Subcutaneous adipose tissue (tissue), 4 donors: Measurements from ENCODE around the gene GNG2. TPM values are rescaled to one million over a fixed set of nuclear protein-coding genes. Genes with fewer than 3 reads are reported as not detected.

Source experiments
- CTCF ChIP-seq: fragments of 450-650 bp; IDR thresholded peaks from one replicate; pipeline ENCODE4 v1.5.1; 2016; ENCODE audit warnings: low read depth, mild to moderate bottlenecking, control low read depth, antibody characterized with exemption, moderate library complexity
- total RNA-seq, 4 donors: library from RNA; depleted of rRNA; stranded (reverse); fragments of >200 nt; gene quantifications; one replicate each; pipeline ENCODE4 v1.1.0, GENCODE V29; 2016

The GNG2 gene
- total RNA-seq, 4 donors from 2014 or later = 54.8 to 130 (median 102) TPM

GRCh38 chr14:52012635-52013034 lies 152.2 kb downstream of the GNG2 start:
- TF ChIP-seq CTCF = no peak

GRCh38 chr14:52013984-52014600 lies 153.7 kb downstream of the GNG2 start:
- no peak for TF ChIP-seq CTCF

- no peak for TF ChIP-seq CTCF
Observed at GRCh38 chr14:52014601-52015267, 154.3 kb downstream of the GNG2 start.

GRCh38 chr14:52015411-52016030 lies 155.1 kb downstream of the GNG2 start:
- TF ChIP-seq CTCF = no peak

GRCh38 chr14:52018252-52018651 lies 157.8 kb downstream of the GNG2 start:
- TF ChIP-seq CTCF = no peak

- no peak for TF ChIP-seq CTCF
Observed at GRCh38 chr14:52018970-52019369, 158.6 kb downstream of the GNG2 start.

Other genes with a start within 250 kb of the GNG2 start
- 10 to 100 TPM; 14.1 to 19.4 (median 18.2) TPM for gene FRMD6, start 208.7 kb upstream of the GNG2 start, total RNA-seq
- 100 to 1,000 TPM in 1 of 4 donors, 10 to 100 TPM in 3; 65.0 to 161 (median 82.4) TPM for gene RTRAF, start 128.9 kb downstream of the GNG2 start, total RNA-seq
- gene NID2, start 208.4 kb downstream of the GNG2 start, total RNA-seq = 10 to 100 TPM in 3 of 4 donors, 1 to 10 TPM in 1; 8.2 to 75.5 (median 17.6) TPM